Uterus (tissue), 2 donors: ENCODE data around the gene UTP25.

Experiments
- POLR2A ChIP-seq, 2 donors: fragments of 450-650 bp; IDR thresholded peaks; one replicate each; pipeline ENCODE4 v1.6.1; 2016; ENCODE audit warnings: antibody characterized with exemption in 2 of 2, mild to moderate bottlenecking in 1 of 2, moderate library complexity in 1 of 2
- TF ChIP-seq, protein P1 (sequence below), 4 experiments: fragments of 200-600 bp in 2 of 4; fragments of 450-650 bp in 2 of 4; sonication (generic) in 2 of 4; IDR thresholded peaks; one replicate each; pipeline ENCODE4 v1.5.1; 2016 to 2019; ENCODE audit warnings: antibody characterized with exemption in 4 of 4, mild to moderate bottlenecking in 2 of 4, moderate library complexity in 1 of 4

GRCh38 chr1:209890641-209891330 lies 63.0 kb downstream of the UTP25 start:
- TF ChIP-seq, protein P1, sequence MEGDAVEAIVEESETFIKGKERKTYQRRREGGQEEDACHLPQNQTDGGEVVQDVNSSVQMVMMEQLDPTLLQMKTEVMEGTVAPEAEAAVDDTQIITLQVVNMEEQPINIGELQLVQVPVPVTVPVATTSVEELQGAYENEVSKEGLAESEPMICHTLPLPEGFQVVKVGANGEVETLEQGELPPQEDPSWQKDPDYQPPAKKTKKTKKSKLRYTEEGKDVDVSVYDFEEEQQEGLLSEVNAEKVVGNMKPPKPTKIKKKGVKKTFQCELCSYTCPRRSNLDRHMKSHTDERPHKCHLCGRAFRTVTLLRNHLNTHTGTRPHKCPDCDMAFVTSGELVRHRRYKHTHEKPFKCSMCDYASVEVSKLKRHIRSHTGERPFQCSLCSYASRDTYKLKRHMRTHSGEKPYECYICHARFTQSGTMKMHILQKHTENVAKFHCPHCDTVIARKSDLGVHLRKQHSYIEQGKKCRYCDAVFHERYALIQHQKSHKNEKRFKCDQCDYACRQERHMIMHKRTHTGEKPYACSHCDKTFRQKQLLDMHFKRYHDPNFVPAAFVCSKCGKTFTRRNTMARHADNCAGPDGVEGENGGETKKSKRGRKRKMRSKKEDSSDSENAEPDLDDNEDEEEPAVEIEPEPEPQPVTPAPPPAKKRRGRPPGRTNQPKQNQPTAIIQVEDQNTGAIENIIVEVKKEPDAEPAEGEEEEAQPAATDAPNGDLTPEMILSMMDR (IDR thresholded peaks at IDR 0.05) = no peak
- TF ChIP-seq POLR2A (IDR thresholded peaks at IDR 0.05) = no peak
